HepG2 (cell line): ENCODE data around the gene TEKT2. TPM values are rescaled to one million over a fixed set of nuclear protein-coding genes. Genes with fewer than 3 reads are reported as not detected.

ENCODE experiments used
- ATAC-seq: fragments of 200-7000 bp; cut with Tn5 transposase; 3 replicates; pipeline ENCODE4 v1.9.1; 2020; ENCODE audit warnings: mild to moderate bottlenecking, moderate library complexity
- BruUV-seq: library from RNA; stranded (reverse); fragments of 400-500 nt; replicated peaks from 2 replicates; lab custom pipeline; 2021; lab: Mats Ljungman, UMichigan
- CTCF ChIA-PET: fragments of 300-600 bp; formaldehyde crosslinking; extraction: SDS; loops from one replicate; lab custom pipeline; 2021; ENCODE audit warnings: low total read pairs, inconsistent platforms, low intra/inter-chr PET ratio; lab: Yijun Ruan, JAX
- POLR2A ChIA-PET: fragments of 350-600 bp; sonication (Branson Sonifier 250); formaldehyde crosslinking; loops from one replicate; lab custom pipeline; 2020; ENCODE audit warnings: antibody characterized with exemption, inconsistent platforms; lab: Yijun Ruan, JAX
- DNase-seq: peaks from one replicate; pipeline ENCODE4 v3.0.0-alpha.2; 2015; ENCODE audit warnings: low spot score
- FAIRE-seq: peaks from 3 replicates; lab custom pipeline; 2011; peaks lifted over from hg19 to GRCh38; lab: Jason Lieb, UNC
- H2AFZ ChIP-seq: one replicate; pipeline ENCODE4 v1.6.1; 2011; ENCODE audit warnings: low read length, inconsistent platforms
- H3K27ac ChIP-seq: fragments of 300-600 bp; 3 replicates; pipeline ENCODE4 v1.8.0; 2011; ENCODE audit warnings: mixed run types, mild to moderate bottlenecking, mixed read lengths, low read length, inconsistent platforms; ENCODE audit not compliant: insufficient read depth; ENCODE audit errors: extremely low read length
- H3K27me3 ChIP-seq, 2 experiments: fragments of 200-600 bp in 1 of 2; 2 replicates in 1 of 2; 3 replicates in 1 of 2; pipeline versions ENCODE4 v1.6.0 to v1.8.0; 2011; ENCODE audit warnings: low read length in 2 of 2, mild to moderate bottlenecking in 2 of 2, moderate library complexity in 2 of 2, inconsistent platforms in 1 of 2; ENCODE audit not compliant: insufficient read depth in 2 of 2, control insufficient read depth in 1 of 2
- H3K36me3 ChIP-seq, 2 experiments: fragments of 200-600 bp in 1 of 2; replicated peaks in 1 of 2; 2 replicates in 1 of 2; 3 replicates in 1 of 2; pipeline versions ENCODE4 v1.5.1 to v1.8.0; 2011; ENCODE audit warnings: low read length in 2 of 2, inconsistent platforms in 1 of 2; ENCODE audit not compliant: insufficient read depth in 2 of 2, control insufficient read depth in 1 of 2
- H3K4me1 ChIP-seq: 2 replicates; pipeline ENCODE4 v1.5.1; 2012; ENCODE audit warnings: low read length, inconsistent platforms; ENCODE audit not compliant: insufficient read depth
- H3K4me2 ChIP-seq: 2 replicates; pipeline ENCODE4 v1.6.0; 2011; ENCODE audit warnings: low read depth, low read length, inconsistent platforms
- H3K4me3 ChIP-seq, 3 experiments: fragments of 200-600 bp in 1 of 3; sonication (generic), shearing (Covaris generic) in 1 of 3; replicated peaks in 1 of 3; 2 replicates each; pipeline ENCODE4 v1.5.1; 2011 to 2016; ENCODE audit warnings: low read length in 3 of 3, inconsistent platforms in 2 of 3, low read depth in 2 of 3, mild to moderate bottlenecking in 2 of 3, control low read depth in 1 of 3, mixed read lengths in 1 of 3; ENCODE audit not compliant: insufficient read depth in 1 of 3
- H3K79me2 ChIP-seq: one replicate; pipeline ENCODE4 v1.6.1; 2011; ENCODE audit warnings: low read length, inconsistent platforms; ENCODE audit not compliant: insufficient read depth
- H3K9ac ChIP-seq: 2 replicates; pipeline ENCODE4 v1.6.0; 2011; ENCODE audit warnings: mild to moderate bottlenecking, low read depth, low read length, inconsistent platforms; ENCODE audit not compliant: insufficient read depth
- H3K9me3 ChIP-seq: 2 replicates; pipeline ENCODE4 v1.5.1; 2012; ENCODE audit warnings: mild to moderate bottlenecking, low read length
- H4K20me1 ChIP-seq: 2 replicates; pipeline ENCODE4 v1.6.0; 2011; ENCODE audit warnings: inconsistent platforms, mild to moderate bottlenecking, low read length, moderate library complexity; ENCODE audit not compliant: insufficient read depth
- AHR ChIP-seq: IDR thresholded peaks from 2 replicates; pipeline ENCODE4 v1.6.1; 2018; ENCODE audit warnings: missing genetic modification reagents, missing compliant biosample characterization
- GLI4 ChIP-seq: sonication (generic); formaldehyde crosslinking; IDR thresholded peaks from 2 replicates; pipeline ENCODE4 v1.5.1; 2020; ENCODE audit warnings: missing genetic modification reagents, mild to moderate bottlenecking, moderate library complexity, borderline replicate concordance
- KLF15 ChIP-seq: sonication (generic); formaldehyde crosslinking; IDR thresholded peaks from 2 replicates; pipeline ENCODE4 v1.8.1; 2023; ENCODE audit warnings: borderline replicate concordance, mild to moderate bottlenecking, inconsistent platforms, missing genetic modification reagents, mixed read lengths
- KMT2B ChIP-seq: IDR thresholded peaks from 2 replicates; pipeline ENCODE4 v1.6.1; 2016; ENCODE audit warnings: missing genetic modification reagents, missing compliant biosample characterization
- MYC ChIP-seq: sonication (generic); formaldehyde crosslinking; IDR thresholded peaks from 2 replicates; pipeline ENCODE4 v1.9.0; 2021; ENCODE audit warnings: missing genetic modification reagents, borderline replicate concordance
- PTBP1 ChIP-seq: fragments of 200-400 bp; formaldehyde crosslinking; IDR thresholded peaks from 2 replicates; pipeline ENCODE4 v1.6.1; 2018; ENCODE audit warnings: low read length, low read depth; ENCODE audit not compliant: poor library complexity, severe bottlenecking
- TBL1XR1 ChIP-seq: fragments of 150-350 bp; IDR thresholded peaks from 2 replicates; pipeline ENCODE4 v1.6.1; 2014; ENCODE audit warnings: borderline replicate concordance, low read length; ENCODE audit not compliant: partially characterized antibody
- ZNF777 ChIP-seq: sonication (generic); formaldehyde crosslinking; IDR thresholded peaks from 2 replicates; pipeline ENCODE4 v1.4.0; 2020; ENCODE audit warnings: missing genetic modification reagents
- ZNF782 ChIP-seq: sonication (generic); formaldehyde crosslinking; IDR thresholded peaks from 2 replicates; pipeline ENCODE4 v1.4.0; 2020; ENCODE audit warnings: missing genetic modification reagents, mild to moderate bottlenecking, borderline replicate concordance
- WGBS: methylation state at CpG from one replicate; pipeline ENCODE4 v1.1.6; 2017; ENCODE audit warnings: low lambda C conversion rate; 5-methylcytosine and 5-hydroxymethylcytosine counted together
- in situ Hi-C: cut with HindIII; loops from 2 replicates; pipeline ENCODE4 v1.10.0; 2017; ENCODE audit warnings: low pct_unique_long_range_greater_than_20kb; ENCODE audit not compliant: extremely low pct_ligation_motif_present
- intact Hi-C: fragments of 100-400 bp; cut with micrococcal nuclease; formaldehyde crosslinking; loops from one replicate; pipeline ENCODE4 v1.10.0; 2022; ENCODE audit not compliant: unreplicated experiment
- polyA plus RNA-seq, 8 experiments: library from polyadenylated mRNA; depleted of rRNA in 3 of 8; stranded (reverse) in 7 of 8; unstranded in 1 of 8; fragments of >200 nt; fragmentation: Illumina TruSeq in 4 of 8; extraction: Trizol in 4 of 8; gene quantifications; 2 replicates each; pipeline versions ENCODE4 v1.2.1 to v1.2.3, GENCODE V29; 2011 to 2016; ENCODE audit warnings: low read depth in 4 of 8, missing spikeins in 1 of 8, mixed read lengths in 1 of 8; ENCODE audit not compliant: insufficient read depth in 1 of 8
- total RNA-seq, 5 experiments: library from RNA; depleted of rRNA; stranded (reverse); fragments of >200 nt; fragmentation: Illumina TruSeq; extraction: Trizol; gene quantifications; 2 replicates each; pipeline ENCODE4 v1.2.3, GENCODE V29; 2016; ENCODE audit warnings: low read depth in 1 of 5
- TF ChIP-seq, protein P1 (sequence below): sonication (generic); formaldehyde crosslinking; IDR thresholded peaks from 2 replicates; pipeline ENCODE4 v1.5.1; 2020; ENCODE audit warnings: missing genetic modification reagents, mild to moderate bottlenecking, borderline replicate concordance

TEKT2 gene
- total and polyA plus RNA-seq, 2 of the 13 experiments (the other 11 are each of a cell fraction or from before 2014, with no cell fraction given) = 0.31 to 0.38 TPM

DNA sequence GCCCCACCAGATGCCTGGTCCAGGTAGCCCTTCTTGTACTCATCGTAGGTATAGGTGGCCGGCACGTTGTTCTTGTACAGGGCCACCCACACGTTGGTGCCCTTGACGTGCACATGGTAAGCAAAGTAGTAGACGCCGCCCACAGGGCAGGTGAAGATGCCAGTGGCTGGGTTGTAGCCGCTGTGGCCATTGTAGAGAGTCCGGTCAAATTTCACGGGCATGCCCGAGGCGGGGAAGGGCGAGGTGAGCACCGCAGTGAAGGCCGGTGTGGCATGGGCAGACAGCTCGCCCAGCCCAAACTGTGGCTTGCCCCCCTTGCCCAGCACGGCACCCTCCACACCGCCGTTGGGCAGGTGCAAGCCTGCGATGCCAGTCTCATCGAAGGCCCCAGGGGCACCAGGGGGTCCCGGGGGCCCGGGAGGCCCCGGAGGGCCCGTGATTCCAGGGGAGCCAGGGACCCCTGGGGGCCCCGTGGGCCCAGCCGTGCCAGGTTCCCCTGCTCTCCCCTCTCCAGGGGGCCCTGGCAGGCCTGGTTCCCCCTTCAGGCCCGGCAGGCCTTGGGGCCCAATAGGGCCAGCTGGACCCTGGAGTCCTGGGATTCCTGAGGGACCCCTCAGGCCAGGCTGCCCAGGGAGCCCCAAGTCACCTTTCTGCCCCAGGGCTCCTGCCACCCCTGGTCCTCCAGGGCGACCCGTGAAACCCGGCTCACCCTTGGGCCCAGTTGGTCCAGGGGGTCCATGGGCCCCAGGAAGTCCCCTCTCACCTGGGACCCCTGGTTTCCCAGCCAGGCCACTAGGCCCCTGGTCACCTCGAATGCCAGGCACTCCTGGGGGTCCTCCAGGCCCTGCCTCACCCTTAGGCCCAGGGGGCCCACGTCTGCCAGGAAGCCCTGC, 14.0 kb downstream of the TEKT2 start:
- Histone ChIP-seq H3K4me3 (no peak overlapping the region), H2AFZ (no peak overlapping the region), H3K27me3 (no peaks in the 10 kb centered on the region), H3K9me3 (no peaks in the 10 kb centered on the region), H3K27ac (no peak overlapping the region), H4K20me1 (0 out of 2 replicates have a peak, but pooled peaks cover under 1% of the 10 kb centered on the region), H3K79me2 (no peaks in the 10 kb centered on the region), H3K36me3 (peaks cover 20 to 30% of the 10 kb centered on the region in 2 experiments), H3K9ac (no peak overlapping the region), H3K4me2 (no peak overlapping the region), H3K4me1 (peaks cover 29% of the 10 kb centered on the region; the same call in 1 of the 2 replicates)
- DNase-seq (no peak), FAIRE-seq (no peak), ATAC-seq (no peak)
- WGBS = 94% methylated on average over 7 of the region's 33 CpGs
- TF ChIP-seq, protein P1, sequence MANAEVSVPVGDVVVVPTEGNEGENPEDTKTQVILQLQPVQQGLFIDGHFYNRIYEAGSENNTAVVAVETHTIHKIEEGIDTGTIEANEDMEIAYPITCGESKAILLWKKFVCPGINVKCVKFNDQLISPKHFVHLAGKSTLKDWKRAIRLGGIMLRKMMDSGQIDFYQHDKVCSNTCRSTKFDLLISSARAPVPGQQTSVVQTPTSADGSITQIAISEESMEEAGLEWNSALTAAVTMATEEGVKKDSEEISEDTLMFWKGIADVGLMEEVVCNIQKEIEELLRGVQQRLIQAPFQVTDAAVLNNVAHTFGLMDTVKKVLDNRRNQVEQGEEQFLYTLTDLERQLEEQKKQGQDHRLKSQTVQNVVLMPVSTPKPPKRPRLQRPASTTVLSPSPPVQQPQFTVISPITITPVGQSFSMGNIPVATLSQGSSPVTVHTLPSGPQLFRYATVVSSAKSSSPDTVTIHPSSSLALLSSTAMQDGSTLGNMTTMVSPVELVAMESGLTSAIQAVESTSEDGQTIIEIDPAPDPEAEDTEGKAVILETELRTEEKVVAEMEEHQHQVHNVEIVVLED (CRISPR knock-in tag) = no peak
- TF ChIP-seq GLI4 (CRISPR knock-in tag) = no peak
- no peak for TF ChIP-seq MYC (CRISPR knock-in tag)
- no peak for TF ChIP-seq KLF15
- no peak for TF ChIP-seq ZNF777
- TF ChIP-seq PTBP1 = no peak
- TF ChIP-seq ZNF782 (CRISPR knock-in tag) = no peak
- TF ChIP-seq TBL1XR1 = no peak
- TF ChIP-seq KMT2B = no peak
- no peak for TF ChIP-seq AHR (CRISPR knock-in tag)
- BruUV-seq = no TSS peak
- in situ Hi-C loops = loop anchor here (5.0 kb wide), 1 partner anchor 34 kb away; no protein-coding TSS in a partner anchor
- intact Hi-C loops = loop anchor here (5.0 kb wide), 1 partner anchor 189 kb away; no protein-coding TSS in a partner anchor
- POLR2A ChIA-PET = interaction anchor here (1.2 to 2.6 kb wide), 2 partner anchors 20 to 52 kb away, joined by 5 to 7 read pairs; partner anchors contain the start of gene TRAPPC3
- CTCF ChIA-PET = interaction anchor here (5.0 kb wide), 1 partner anchor 36 kb away, joined by 104 read pairs; no protein-coding TSS in a partner anchor
